Sigmoid colon (tissue), 7 donors: ENCODE results near the gene GAS6. TPM values are rescaled to one million over a fixed set of nuclear protein-coding genes. Genes with fewer than 3 reads are reported as not detected.
"Not testable (repeated sequence)": the region's sequence is repeated elsewhere in the genome, so short reads cannot be mapped to it uniquely, and the experiment has no call there.

Experiments
- DNase-seq: peaks from one replicate; pipeline ENCODE4 v3.0.0-alpha.2; 2019
- H3K27ac ChIP-seq, 4 donors: fragments of 200-600 bp; sonication (generic); one replicate each; pipeline ENCODE4 v1.5.1; 2016 to 2019; ENCODE audit warnings: mild to moderate bottlenecking in 1 of 4
- H3K27me3 ChIP-seq, 3 donors: fragments of 200-600 bp; sonication (generic); one replicate each; pipeline ENCODE4 v1.5.1; 2019; ENCODE audit warnings: mild to moderate bottlenecking in 1 of 3
- H3K36me3 ChIP-seq, 4 donors: fragments of 200-600 bp; sonication (generic); one replicate each; pipeline ENCODE4 v1.5.1; 2016 to 2019
- H3K4me1 ChIP-seq, 4 donors: fragments of 200-600 bp; sonication (generic); one replicate each; pipeline ENCODE4 v1.5.1; 2017 to 2019
- H3K4me3 ChIP-seq, 4 donors: fragments of 200-600 bp; sonication (generic); one replicate each; pipeline ENCODE4 v1.5.1; 2017 to 2019; ENCODE audit warnings: mild to moderate bottlenecking in 2 of 4, moderate library complexity in 1 of 4
- H3K9me3 ChIP-seq, 4 donors: fragments of 200-600 bp in 3 of 4; sonication (generic) in 3 of 4; one replicate each; pipeline versions ENCODE4 v1.5.1 to v1.6.1; 2013 to 2019
- EP300 ChIP-seq, 4 donors: sonication (generic); formaldehyde crosslinking; IDR thresholded peaks; one replicate each; pipeline ENCODE4 v1.6.1; 2017; ENCODE audit warnings: antibody characterized with exemption in 4 of 4
- POLR2A ChIP-seq, 2 donors: fragments of 450-650 bp; IDR thresholded peaks; one replicate each; pipeline ENCODE4 v1.6.1; 2016; ENCODE audit warnings: antibody characterized with exemption in 2 of 2, mild to moderate bottlenecking in 2 of 2, moderate library complexity in 2 of 2
- POLR2AphosphoS5 ChIP-seq, 4 donors: sonication (generic); formaldehyde crosslinking; IDR thresholded peaks; one replicate each; pipeline ENCODE4 v1.6.1; 2017; ENCODE audit warnings: antibody characterized with exemption in 4 of 4
- WGBS, 2 donors: extraction: QIAGEN DNeasy Blood & Tissue Kit; methylation state at CpG; one replicate each; pipeline ENCODE4 v1.1.7; 2013; 5-methylcytosine and 5-hydroxymethylcytosine counted together
- intact Hi-C: fragments of 100-400 bp; cut with DNase I; formaldehyde crosslinking; loops from one replicate; pipeline ENCODE4 v1.15.1; 2023
- polyA plus RNA-seq, 3 donors: library from polyadenylated mRNA; stranded (reverse); fragments of 200-250 nt; gene quantifications; one replicate each; pipeline ENCODE4 v1.2.3, GENCODE V29; 2013
- total RNA-seq, 4 donors: library from RNA; depleted of rRNA; stranded (reverse); fragments of >200 nt; gene quantifications; one replicate each; pipeline ENCODE4 v1.1.0, GENCODE V29; 2016
- TF ChIP-seq, protein P1 (sequence below), 4 experiments: fragments of 450-650 bp in 3 of 4; fragments of 200-600 bp in 1 of 4; IDR thresholded peaks; one replicate each; pipeline ENCODE4 v1.5.1; 2016 to 2019; ENCODE audit warnings: antibody characterized with exemption in 4 of 4, mild to moderate bottlenecking in 3 of 4, moderate library complexity in 2 of 4
- donor health status: healthy with polysubstance abuse.
- donor health status: Bipolar disorder and iron deficiency.
- donor health status: healthy.

Gene GAS6
- total and polyA plus RNA-seq, 7 donors, result 27.0 to 105 (median 58.1) TPM

DNA sequence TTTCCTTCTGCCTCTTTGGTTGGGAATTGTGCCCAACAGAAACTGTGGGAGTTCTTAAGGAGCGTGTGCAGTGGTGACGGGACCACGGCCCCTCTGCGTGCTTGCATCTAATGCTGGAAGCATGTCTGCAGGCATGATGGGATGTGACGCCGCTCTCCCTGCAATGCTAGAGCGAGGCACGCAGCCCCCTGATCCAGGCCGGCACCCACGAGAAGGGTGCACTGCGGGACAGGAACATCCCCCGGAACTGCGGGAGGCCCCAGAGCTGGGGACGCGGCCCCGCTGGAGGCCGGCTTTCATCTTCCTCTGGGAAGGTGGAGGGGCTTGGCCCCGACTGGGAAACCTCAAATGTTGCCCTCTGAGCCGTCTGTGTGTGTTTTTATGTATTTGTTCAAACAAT lies 72.1 kb downstream of the GAS6 start:
- H3K27ac ChIP-seq, result no peak overlapping the region
- WGBS, 2 donors, result 84 to 95% methylated on average over 19 of the region's 19 CpGs
- H3K4me1 ChIP-seq, result no peaks in the 10 kb centered on the region
- TF ChIP-seq POLR2AphosphoS5 (IDR thresholded peaks at IDR 0.05), result no peak
- TF ChIP-seq, protein P1, sequence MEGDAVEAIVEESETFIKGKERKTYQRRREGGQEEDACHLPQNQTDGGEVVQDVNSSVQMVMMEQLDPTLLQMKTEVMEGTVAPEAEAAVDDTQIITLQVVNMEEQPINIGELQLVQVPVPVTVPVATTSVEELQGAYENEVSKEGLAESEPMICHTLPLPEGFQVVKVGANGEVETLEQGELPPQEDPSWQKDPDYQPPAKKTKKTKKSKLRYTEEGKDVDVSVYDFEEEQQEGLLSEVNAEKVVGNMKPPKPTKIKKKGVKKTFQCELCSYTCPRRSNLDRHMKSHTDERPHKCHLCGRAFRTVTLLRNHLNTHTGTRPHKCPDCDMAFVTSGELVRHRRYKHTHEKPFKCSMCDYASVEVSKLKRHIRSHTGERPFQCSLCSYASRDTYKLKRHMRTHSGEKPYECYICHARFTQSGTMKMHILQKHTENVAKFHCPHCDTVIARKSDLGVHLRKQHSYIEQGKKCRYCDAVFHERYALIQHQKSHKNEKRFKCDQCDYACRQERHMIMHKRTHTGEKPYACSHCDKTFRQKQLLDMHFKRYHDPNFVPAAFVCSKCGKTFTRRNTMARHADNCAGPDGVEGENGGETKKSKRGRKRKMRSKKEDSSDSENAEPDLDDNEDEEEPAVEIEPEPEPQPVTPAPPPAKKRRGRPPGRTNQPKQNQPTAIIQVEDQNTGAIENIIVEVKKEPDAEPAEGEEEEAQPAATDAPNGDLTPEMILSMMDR (IDR thresholded peaks at IDR 0.05), result no peak
- no peak for TF ChIP-seq POLR2A (IDR thresholded peaks at IDR 0.05)
- TF ChIP-seq EP300 (IDR thresholded peaks at IDR 0.05), result no peak
- no peaks in the 10 kb centered on the region for H3K9me3 ChIP-seq
- intact Hi-C loops, result no loop called here
- DNase-seq, result no peak
- peaks cover 0 to 43% (median 0%) of the 10 kb centered on the region in 3 donors for H3K27me3 ChIP-seq
- H3K36me3 ChIP-seq, result no peaks in the 10 kb centered on the region
- no peak overlapping the region for H3K4me3 ChIP-seq

GRCh38 chr13:113791226-113791625 lies 72.7 kb downstream of the GAS6 start:
- TF ChIP-seq EP300 (IDR thresholded peaks at IDR 0.05), result no peak
- TF ChIP-seq POLR2A (IDR thresholded peaks at IDR 0.05), result no peak
- TF ChIP-seq, protein P1 (IDR thresholded peaks at IDR 0.05), result no peak
- TF ChIP-seq POLR2AphosphoS5 (IDR thresholded peaks at IDR 0.05), result no peak
- H3K36me3 ChIP-seq, result no peaks in the 10 kb centered on the region
- no peak for DNase-seq
- peaks cover 0 to 40% (median 0%) of the 10 kb centered on the region in 3 donors for H3K27me3 ChIP-seq
- H3K9me3 ChIP-seq, result no peaks in the 10 kb centered on the region
- H3K4me1 ChIP-seq, result no peaks in the 10 kb centered on the region
- intact Hi-C loops, result no loop called here
- no peak overlapping the region for H3K27ac ChIP-seq
- H3K4me3 ChIP-seq, result no peak overlapping the region
- 86 to 87% methylated on average over 17 of the region's 17 CpGs for WGBS, 2 donors

GRCh38 chr13:113789931-113790330 lies 73.9 kb downstream of the GAS6 start:
- H3K4me1 ChIP-seq, intact Hi-C loops, H3K36me3 ChIP-seq, H3K9me3 ChIP-seq, H3K4me3 ChIP-seq, H3K27ac ChIP-seq, DNase-seq: not testable (repeated sequence)
- H3K27me3 ChIP-seq, result peaks cover 0 to 32% (median 0%) of the 10 kb centered on the region in 3 donors
- 94% methylated on average over 13 of the region's 13 CpGs for WGBS, 2 donors

- Histone ChIP-seq H3K9me3 (no peaks in the 10 kb centered on the region), H3K4me1 (no peaks in the 10 kb centered on the region), H3K27me3 (peaks cover 0 to 25% (median 0%) of the 10 kb centered on the region in 3 donors), H3K36me3 (no peaks in the 10 kb centered on the region), H3K27ac (no peak overlapping the region), H3K4me3 (no peak overlapping the region)
- no peak for TF ChIP-seq POLR2AphosphoS5 (IDR thresholded peaks at IDR 0.05)
- TF ChIP-seq, protein P1 (IDR thresholded peaks at IDR 0.05), result no peak
- TF ChIP-seq POLR2A (IDR thresholded peaks at IDR 0.05), result no peak
- TF ChIP-seq EP300 (IDR thresholded peaks at IDR 0.05), result no peak
- 85 to 88% methylated on average over 6 of the region's 6 CpGs for WGBS, 2 donors
- no peak for DNase-seq
- intact Hi-C loops, result no loop called here
Observed at GRCh38 chr13:113789167-113789566, 74.7 kb downstream of the GAS6 start.

GRCh38 chr13:113788413-113789135 lies 75.3 kb downstream of the GAS6 start:
- intact Hi-C loops, result no loop called here
- H3K4me3 ChIP-seq, result no peak overlapping the region
- no peaks in the 10 kb centered on the region for H3K4me1 ChIP-seq
- no peak for DNase-seq
- no peaks in the 10 kb centered on the region for H3K9me3 ChIP-seq
- H3K27me3 ChIP-seq, result peaks cover 0 to 20% (median 0%) of the 10 kb centered on the region in 3 donors
- H3K27ac ChIP-seq, result no peak overlapping the region
- TF ChIP-seq EP300 (IDR thresholded peaks at IDR 0.05) (no peak), POLR2A (IDR thresholded peaks at IDR 0.05) (no peak)
- no peaks in the 10 kb centered on the region for H3K36me3 ChIP-seq
- 81 to 87% methylated on average over 31 of the region's 31 CpGs for WGBS, 2 donors

- H3K4me1 ChIP-seq, result no peaks in the 10 kb centered on the region
- no peak overlapping the region for H3K27ac ChIP-seq
- DNase-seq, result no peak
- TF ChIP-seq, protein P1 (IDR thresholded peaks at IDR 0.05), result no peak
- TF ChIP-seq EP300 (IDR thresholded peaks at IDR 0.05) (no peak), POLR2AphosphoS5 (IDR thresholded peaks at IDR 0.05) (no peak), POLR2A (IDR thresholded peaks at IDR 0.05) (no peak)
- no peak overlapping the region for H3K4me3 ChIP-seq
- no peaks in the 10 kb centered on the region for H3K9me3 ChIP-seq
- H3K36me3 ChIP-seq, result no peaks in the 10 kb centered on the region
- intact Hi-C loops, result no loop called here
- peaks cover 0 to 12% (median 0%) of the 10 kb centered on the region in 3 donors for H3K27me3 ChIP-seq
- 36 to 68% methylated on average over 12 of the region's 12 CpGs for WGBS, 2 donors
Observed at GRCh38 chr13:113787694-113788093, 76.2 kb downstream of the GAS6 start.
